GM21515 (cell line): ENCODE data around the gene RALA.

Source experiments
- ATAC-seq: cut with Tn5 transposase; IDR thresholded peaks from one replicate; pipeline ENCODE4 v1.9.1; 2021; ENCODE audit not compliant: unreplicated experiment

The RALA gene

GRCh38 chr7:39609935-39610263 is 13.5 kb upstream of the RALA start:
- no peak for ATAC-seq

GRCh38 chr7:39613577-39613976 is 9.8 kb upstream of the RALA start:
- no peak for ATAC-seq

GRCh38 chr7:39614299-39614698 is 9.1 kb upstream of the RALA start:
- ATAC-seq = no peak

GRCh38 chr7:39615350-39615975 is 7.9 kb upstream of the RALA start:
- no peak for ATAC-seq

GRCh38 chr7:39616138-39616537 is 7.2 kb upstream of the RALA start:
- no peak for ATAC-seq

GRCh38 chr7:39617005-39617404 is 6.4 kb upstream of the RALA start:
- ATAC-seq = no peak

GRCh38 chr7:39618868-39619267 is 4.5 kb upstream of the RALA start:
- ATAC-seq = no peak

- ATAC-seq = no peak
Measured at GRCh38 chr7:39620486-39620885, 2.9 kb upstream of the RALA start.

- ATAC-seq = no peak
Measured at GRCh38 chr7:39621261-39621660, 2.1 kb upstream of the RALA start.

GRCh38 chr7:39621784-39622411 is 1.5 kb upstream of the RALA start:
- ATAC-seq = no peak

- no peak for ATAC-seq
Measured at GRCh38 chr7:39622609-39623008, 763 bp upstream of the RALA start.

GRCh38 chr7:39623732-39624441 is 515 bp downstream of the RALA start:
- peak; percentile 49 for ATAC-seq

- no peak for ATAC-seq
Measured at GRCh38 chr7:39624442-39624807, 1.1 kb downstream of the RALA start.

GRCh38 chr7:39624935-39625694 is 1.7 kb downstream of the RALA start:
- no peak for ATAC-seq

GRCh38 chr7:39631736-39632308 is 8.4 kb downstream of the RALA start:
- no peak for ATAC-seq

- no peak for ATAC-seq
Measured at GRCh38 chr7:39633563-39634477, 10.4 kb downstream of the RALA start.

GRCh38 chr7:39634478-39634805 is 11.1 kb downstream of the RALA start:
- no peak for ATAC-seq

- no peak for ATAC-seq
Measured at GRCh38 chr7:39637400-39637799, 14.0 kb downstream of the RALA start.

GRCh38 chr7:39637963-39638485 is 14.7 kb downstream of the RALA start:
- no peak for ATAC-seq

- no peak for ATAC-seq
Measured at GRCh38 chr7:39642896-39643295, 19.5 kb downstream of the RALA start.
